GM23338 (cell line): Measurements from ENCODE around the gene PIK3R5. TPM values are rescaled to one million over a fixed set of nuclear protein-coding genes. Genes with fewer than 3 reads are reported as not detected.
A peak's percentile ranks its signal among the peaks of the same experiment; 100 is the strongest.

Experiments used
- ATAC-seq: fragments of 200-7000 bp; cut with Tn5 transposase; 3 replicates; pipeline ENCODE4 v1.9.1; 2020
- DNase-seq: peaks from one replicate; pipeline ENCODE4 v3.0.0-alpha.2; 2015; ENCODE audit warnings: low spot score
- H2AFZ ChIP-seq: fragments of 200-600 bp; sonication (generic); 2 replicates; pipeline ENCODE4 v1.8.0; 2016; ENCODE audit warnings: antibody characterized with exemption, mild to moderate bottlenecking, moderate library complexity
- H3F3A ChIP-seq: fragments of 200-600 bp; sonication (generic); replicated peaks from 2 replicates; pipeline ENCODE4 v1.8.0; 2017; ENCODE audit warnings: antibody characterized with exemption, mixed run types, low read depth
- H3K27ac ChIP-seq: fragments of 200-600 bp; sonication (generic); 2 replicates; pipeline ENCODE4 v1.6.1; 2016; ENCODE audit warnings: low read depth
- H3K27me3 ChIP-seq: fragments of 200-600 bp; sonication (generic); 2 replicates; pipeline ENCODE4 v1.8.0; 2016; ENCODE audit warnings: mild to moderate bottlenecking, mixed run types, moderate library complexity; ENCODE audit not compliant: insufficient read depth
- H3K36me3 ChIP-seq: fragments of 200-600 bp; sonication (generic); 2 replicates; pipeline ENCODE4 v1.8.0; 2016; ENCODE audit warnings: mild to moderate bottlenecking; ENCODE audit not compliant: insufficient read depth
- H3K4me1 ChIP-seq: fragments of 200-600 bp; sonication (generic); 2 replicates; pipeline ENCODE4 v1.8.0; 2016; ENCODE audit warnings: mild to moderate bottlenecking, moderate library complexity; ENCODE audit not compliant: insufficient read depth
- H3K4me2 ChIP-seq: fragments of 200-600 bp; sonication (generic); 2 replicates; pipeline ENCODE4 v1.7.1; 2017; ENCODE audit warnings: mixed run types
- H3K4me3 ChIP-seq: fragments of 200-600 bp; sonication (generic); 2 replicates; pipeline ENCODE4 v1.6.1; 2016; ENCODE audit warnings: mixed run types
- H3K79me2 ChIP-seq: fragments of 200-600 bp; sonication (generic); replicated peaks from 2 replicates; pipeline ENCODE4 v1.8.0; 2017; ENCODE audit warnings: mild to moderate bottlenecking; ENCODE audit not compliant: insufficient read depth
- H3K9me2 ChIP-seq: fragments of 200-600 bp; sonication (generic); 2 replicates; pipeline ENCODE4 v1.8.0; 2017; ENCODE audit not compliant: insufficient read depth
- H4K20me1 ChIP-seq: fragments of 200-600 bp; sonication (generic); replicated peaks from 2 replicates; pipeline ENCODE4 v1.8.0; 2017; ENCODE audit warnings: mild to moderate bottlenecking; ENCODE audit not compliant: insufficient read depth
- H3K27ac Mint-ChIP-seq: 2 replicates; pipeline ENCODE4 v1.8.0; 2020; ENCODE audit warnings: inconsistent platforms, mild to moderate bottlenecking, moderate library complexity, mixed read lengths
- H3K27me3 Mint-ChIP-seq: 3 replicates; pipeline ENCODE4 v1.8.0; 2022; ENCODE audit warnings: low read depth, mild to moderate bottlenecking, moderate library complexity, mixed read lengths, inconsistent platforms; ENCODE audit not compliant: insufficient read depth, poor library complexity
- H3K36me3 Mint-ChIP-seq: 3 replicates; pipeline ENCODE4 v1.8.0; 2021; ENCODE audit warnings: low read depth, mild to moderate bottlenecking, inconsistent platforms, moderate library complexity, mixed read lengths
- H3K4me1 Mint-ChIP-seq: 3 replicates; pipeline ENCODE4 v1.8.0; 2020; ENCODE audit warnings: mild to moderate bottlenecking, inconsistent platforms, mixed read lengths
- H3K4me3 Mint-ChIP-seq: 3 replicates; pipeline ENCODE4 v1.8.0; 2021; ENCODE audit warnings: moderate library complexity, mild to moderate bottlenecking, inconsistent platforms, mixed read lengths
- H3K9me3 Mint-ChIP-seq: 3 replicates; pipeline ENCODE4 v1.8.0; 2020; ENCODE audit warnings: moderate library complexity, mild to moderate bottlenecking, inconsistent platforms, mixed read lengths
- EZH2 ChIP-seq: fragments of 200-600 bp; sonication (generic); IDR thresholded peaks from one replicate; pipeline ENCODE4 v1.8.0; 2017; ENCODE audit warnings: antibody characterized with exemption, mild to moderate bottlenecking, low read depth; ENCODE audit not compliant: unreplicated experiment
- polyA plus RNA-seq: library from polyadenylated mRNA; unstranded; fragments of >200 nt; fragmentation: Nextera tagmentation; extraction: Ambion mirVana; gene quantifications from 2 replicates; pipeline ENCODE4 v1.2.1, GENCODE V29; 2016
- total RNA-seq: library from RNA; depleted of rRNA; stranded (reverse); fragments of >200 nt; shearing (Covaris generic); gene quantifications from 2 replicates; pipeline ENCODE4 v1.2.3, GENCODE V29; 2014
- TF ChIP-seq, protein P1 (sequence below): IDR thresholded peaks from one replicate; pipeline ENCODE4 v1.6.1; 2018; ENCODE audit warnings: antibody characterized with exemption; ENCODE audit not compliant: unreplicated experiment
- TF ChIP-seq, protein P2 (sequence below): IDR thresholded peaks from 2 replicates; pipeline ENCODE4 v1.6.1; 2016; ENCODE audit warnings: antibody characterized with exemption

PIK3R5 gene
- total and polyA plus RNA-seq, 2 experiments from 2014 or later = 1.7 to 9.4 TPM

DNA sequence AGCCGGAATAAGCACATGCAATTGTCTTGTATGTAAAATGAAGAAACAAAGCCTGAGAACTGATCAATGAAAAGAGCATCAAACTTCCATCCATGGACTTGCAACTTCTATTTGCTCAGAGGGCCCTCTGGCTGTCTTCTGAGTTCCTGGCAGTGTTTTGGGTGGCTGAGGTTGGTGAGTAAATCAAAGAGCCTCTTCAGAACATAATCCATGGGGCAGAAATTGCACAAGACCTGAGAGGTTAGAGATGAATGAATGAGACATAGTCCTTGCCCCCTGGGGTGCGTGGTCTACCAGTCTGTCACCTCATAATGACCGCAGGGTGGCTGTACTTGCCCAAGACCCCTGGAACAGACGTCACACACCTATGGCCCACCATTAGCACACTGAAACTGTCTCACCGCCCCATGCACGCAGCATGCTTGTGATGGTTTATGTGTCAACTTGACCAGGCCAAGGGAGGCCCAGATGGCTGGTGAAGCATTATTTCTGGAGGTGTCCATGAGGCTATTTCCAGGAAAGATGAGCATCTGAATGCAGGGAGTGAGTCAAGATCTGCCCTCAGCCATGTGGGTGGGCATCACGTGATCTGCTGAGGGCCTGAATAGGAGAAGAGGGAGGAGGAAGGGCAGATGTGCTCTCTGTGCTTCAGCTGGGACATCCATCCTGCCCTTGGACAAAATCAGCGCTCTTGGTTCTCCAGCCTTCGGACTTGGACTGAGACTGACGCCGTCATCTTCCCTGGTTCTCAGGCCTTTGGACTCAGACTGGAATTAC is 106.3 kb downstream of the PIK3R5 start:
- ATAC-seq (no peak), DNase-seq (no peak)
- no peak overlapping the region for H3K27ac ChIP-seq
- peaks cover 7% of the 10 kb centered on the region for H3K27me3 Mint-ChIP-seq
- H3K4me1 Mint-ChIP-seq = peaks cover 14% of the 10 kb centered on the region
- no peaks in the 10 kb centered on the region for H3K36me3 ChIP-seq
- 0 out of 2 replicates have a peak overlapping the region, but pooled peaks have one; percentile 48 for H3K4me2 ChIP-seq
- TF ChIP-seq, protein P1, sequence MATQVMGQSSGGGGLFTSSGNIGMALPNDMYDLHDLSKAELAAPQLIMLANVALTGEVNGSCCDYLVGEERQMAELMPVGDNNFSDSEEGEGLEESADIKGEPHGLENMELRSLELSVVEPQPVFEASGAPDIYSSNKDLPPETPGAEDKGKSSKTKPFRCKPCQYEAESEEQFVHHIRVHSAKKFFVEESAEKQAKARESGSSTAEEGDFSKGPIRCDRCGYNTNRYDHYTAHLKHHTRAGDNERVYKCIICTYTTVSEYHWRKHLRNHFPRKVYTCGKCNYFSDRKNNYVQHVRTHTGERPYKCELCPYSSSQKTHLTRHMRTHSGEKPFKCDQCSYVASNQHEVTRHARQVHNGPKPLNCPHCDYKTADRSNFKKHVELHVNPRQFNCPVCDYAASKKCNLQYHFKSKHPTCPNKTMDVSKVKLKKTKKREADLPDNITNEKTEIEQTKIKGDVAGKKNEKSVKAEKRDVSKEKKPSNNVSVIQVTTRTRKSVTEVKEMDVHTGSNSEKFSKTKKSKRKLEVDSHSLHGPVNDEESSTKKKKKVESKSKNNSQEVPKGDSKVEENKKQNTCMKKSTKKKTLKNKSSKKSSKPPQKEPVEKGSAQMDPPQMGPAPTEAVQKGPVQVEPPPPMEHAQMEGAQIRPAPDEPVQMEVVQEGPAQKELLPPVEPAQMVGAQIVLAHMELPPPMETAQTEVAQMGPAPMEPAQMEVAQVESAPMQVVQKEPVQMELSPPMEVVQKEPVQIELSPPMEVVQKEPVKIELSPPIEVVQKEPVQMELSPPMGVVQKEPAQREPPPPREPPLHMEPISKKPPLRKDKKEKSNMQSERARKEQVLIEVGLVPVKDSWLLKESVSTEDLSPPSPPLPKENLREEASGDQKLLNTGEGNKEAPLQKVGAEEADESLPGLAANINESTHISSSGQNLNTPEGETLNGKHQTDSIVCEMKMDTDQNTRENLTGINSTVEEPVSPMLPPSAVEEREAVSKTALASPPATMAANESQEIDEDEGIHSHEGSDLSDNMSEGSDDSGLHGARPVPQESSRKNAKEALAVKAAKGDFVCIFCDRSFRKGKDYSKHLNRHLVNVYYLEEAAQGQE = no peak
- no peaks in the 10 kb centered on the region for H3F3A ChIP-seq
- no peaks in the 10 kb centered on the region for H3K36me3 Mint-ChIP-seq
- no peaks in the 10 kb centered on the region for H3K27me3 ChIP-seq
- no peak overlapping the region for H3K4me3 Mint-ChIP-seq
- H3K9me2 ChIP-seq = no peaks in the 10 kb centered on the region
- H4K20me1 ChIP-seq = no peaks in the 10 kb centered on the region
- H2AFZ ChIP-seq = peak overlapping the region; percentile 63; the same call in 1 of the 2 replicates
- H3K4me3 ChIP-seq = no peak overlapping the region
- H3K27ac Mint-ChIP-seq = no peak overlapping the region
- H3K4me1 ChIP-seq = peaks cover 16% of the 10 kb centered on the region
- H3K9me3 Mint-ChIP-seq = no peaks in the 10 kb centered on the region
- H3K79me2 ChIP-seq = no peaks in the 10 kb centered on the region

DNA sequence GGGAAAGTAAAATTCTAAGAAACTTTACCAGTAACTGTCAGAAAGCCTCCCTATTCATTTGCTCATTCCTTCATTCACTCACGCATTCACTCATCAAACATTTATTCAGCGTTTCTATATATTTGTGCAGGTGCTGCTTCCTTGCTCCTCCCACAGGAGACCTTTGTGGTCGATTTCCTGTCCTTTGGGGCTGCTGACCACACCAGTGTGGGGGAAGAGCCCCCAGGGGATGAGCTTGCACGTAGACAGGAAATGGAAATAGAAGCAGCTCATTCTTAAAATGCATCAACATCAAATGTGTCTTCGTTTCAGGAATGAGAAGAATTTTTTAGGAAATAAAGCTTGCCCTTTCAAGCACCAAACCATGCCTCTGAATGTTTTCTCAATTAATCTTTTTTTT is 107.6 kb downstream of the PIK3R5 start:
- Histone ChIP-seq H3K4me3 (no peak overlapping the region), H3K9me2 (no peaks in the 10 kb centered on the region), H3K4me2 (no peak overlapping the region), H3K27me3 (no peaks in the 10 kb centered on the region), H3K27ac (no peak overlapping the region), H3K4me1 (peaks cover 16% of the 10 kb centered on the region), H3K36me3 (no peaks in the 10 kb centered on the region), H4K20me1 (no peaks in the 10 kb centered on the region), H2AFZ (no peak overlapping the region), H3K79me2 (no peaks in the 10 kb centered on the region), H3F3A (no peaks in the 10 kb centered on the region)
- Mint-ChIP-seq H3K27me3 (peaks cover 7% of the 10 kb centered on the region), H3K4me1 (peaks cover 14% of the 10 kb centered on the region), H3K4me3 (no peak overlapping the region), H3K9me3 (no peaks in the 10 kb centered on the region), H3K27ac (peak overlapping the region; percentile 70; the same call in 1 of the 2 replicates), H3K36me3 (no peaks in the 10 kb centered on the region)
- no peak for ATAC-seq
- DNase-seq = peak; percentile 46
- no peak for TF ChIP-seq EZH2
- TF ChIP-seq, protein P2, sequence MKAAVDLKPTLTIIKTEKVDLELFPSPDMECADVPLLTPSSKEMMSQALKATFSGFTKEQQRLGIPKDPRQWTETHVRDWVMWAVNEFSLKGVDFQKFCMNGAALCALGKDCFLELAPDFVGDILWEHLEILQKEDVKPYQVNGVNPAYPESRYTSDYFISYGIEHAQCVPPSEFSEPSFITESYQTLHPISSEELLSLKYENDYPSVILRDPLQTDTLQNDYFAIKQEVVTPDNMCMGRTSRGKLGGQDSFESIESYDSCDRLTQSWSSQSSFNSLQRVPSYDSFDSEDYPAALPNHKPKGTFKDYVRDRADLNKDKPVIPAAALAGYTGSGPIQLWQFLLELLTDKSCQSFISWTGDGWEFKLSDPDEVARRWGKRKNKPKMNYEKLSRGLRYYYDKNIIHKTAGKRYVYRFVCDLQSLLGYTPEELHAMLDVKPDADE = 0 out of 2 replicates have a peak, but pooled peaks have one; percentile 37
